A673 (cell line): ENCODE measurements around the gene TRAF3IP1. TPM values are rescaled to one million over a fixed set of nuclear protein-coding genes. Genes with fewer than 3 reads are reported as not detected.

ENCODE experiments used
- BruUV-seq: library from RNA; stranded (reverse); fragments of 400-500 nt; replicated peaks from 2 replicates; lab custom pipeline; 2021; lab: Mats Ljungman, UMichigan
- CTCF ChIA-PET: fragments of 300-600 bp; sonication (Branson Sonifier 250); formaldehyde crosslinking; loops from one replicate; lab custom pipeline; 2022; ENCODE audit warnings: antibody characterized with exemption; lab: Charles Lee
- POLR2A ChIA-PET: fragments of 300-600 bp; sonication (Branson Sonifier 250); formaldehyde crosslinking; loops from one replicate; lab custom pipeline; 2022; ENCODE audit warnings: antibody characterized with exemption; ENCODE audit not compliant: low non-redundant PET; lab: Charles Lee
- DNase-seq: peaks from one replicate; pipeline ENCODE4 v3.0.0-alpha.2; 2015; ENCODE audit warnings: low spot score
- H3K27ac ChIP-seq: fragments of 200-600 bp; sonication (generic); 2 replicates; pipeline ENCODE4 v1.5.1; 2016; ENCODE audit warnings: mixed run types, low read depth, mild to moderate bottlenecking, mixed read lengths, antibody characterized with exemption, low read length; ENCODE audit not compliant: poor library complexity, severe bottlenecking
- H3K27me3 ChIP-seq: fragments of 200-600 bp; sonication (generic); replicated peaks from 2 replicates; pipeline ENCODE4 v1.6.1; 2017; ENCODE audit warnings: mixed run types, low read depth, mild to moderate bottlenecking, mixed read lengths, antibody characterized with exemption, low read length; ENCODE audit not compliant: insufficient read depth, poor library complexity
- H3K36me3 ChIP-seq: fragments of 200-600 bp; sonication (generic); 2 replicates; pipeline ENCODE4 v1.6.1; 2016; ENCODE audit warnings: mixed run types, mild to moderate bottlenecking, mixed read lengths, antibody characterized with exemption, low read length; ENCODE audit not compliant: insufficient read depth, poor library complexity, severe bottlenecking
- H3K4me1 ChIP-seq: fragments of 200-600 bp; sonication (generic); 2 replicates; pipeline ENCODE4 v1.6.1; 2017; ENCODE audit warnings: mixed run types, mild to moderate bottlenecking, mixed read lengths, antibody characterized with exemption, low read length; ENCODE audit not compliant: insufficient read depth, poor library complexity, severe bottlenecking
- H3K4me3 ChIP-seq: fragments of 200-600 bp; sonication (generic); 2 replicates; pipeline ENCODE4 v1.5.1; 2016; ENCODE audit warnings: low read depth, mixed run types, mild to moderate bottlenecking, mixed read lengths, low read length; ENCODE audit not compliant: poor library complexity, severe bottlenecking
- H3K9me3 ChIP-seq: fragments of 200-600 bp; sonication (generic); 2 replicates; pipeline ENCODE4 v1.6.1; 2016; ENCODE audit warnings: mixed run types, low read depth, mild to moderate bottlenecking, mixed read lengths, antibody characterized with exemption, low read length; ENCODE audit not compliant: poor library complexity, severe bottlenecking
- EZH2 ChIP-seq: fragments of 200-600 bp; sonication (generic); IDR thresholded peaks from 2 replicates; pipeline ENCODE4 v1.6.1; 2017; ENCODE audit warnings: borderline replicate concordance, low read depth, mild to moderate bottlenecking, mixed read lengths, antibody characterized with exemption, low read length; ENCODE audit not compliant: poor library complexity, severe bottlenecking
- intact Hi-C: fragments of 100-400 bp; cut with micrococcal nuclease; formaldehyde crosslinking; loops from one replicate; pipeline ENCODE4 v1.10.0; 2022; ENCODE audit not compliant: unreplicated experiment
- total RNA-seq: library from RNA; stranded (reverse); gene quantifications from 2 replicates; pipeline ENCODE4 v1.2.3, GENCODE V29; 2021
- TF ChIP-seq, protein P1 (sequence below): fragments of 300-800, 200-600 bp; sonication (generic); conservative IDR thresholded peaks from 2 replicates; pipeline ENCODE4 v1.5.1; 2017; ENCODE audit warnings: low read depth, mild to moderate bottlenecking, antibody characterized with exemption, low read length, moderate library complexity, mixed read lengths

TRAF3IP1 gene
- total RNA-seq, 1 experiment from 2014 or later = 23.0 TPM

DNA sequence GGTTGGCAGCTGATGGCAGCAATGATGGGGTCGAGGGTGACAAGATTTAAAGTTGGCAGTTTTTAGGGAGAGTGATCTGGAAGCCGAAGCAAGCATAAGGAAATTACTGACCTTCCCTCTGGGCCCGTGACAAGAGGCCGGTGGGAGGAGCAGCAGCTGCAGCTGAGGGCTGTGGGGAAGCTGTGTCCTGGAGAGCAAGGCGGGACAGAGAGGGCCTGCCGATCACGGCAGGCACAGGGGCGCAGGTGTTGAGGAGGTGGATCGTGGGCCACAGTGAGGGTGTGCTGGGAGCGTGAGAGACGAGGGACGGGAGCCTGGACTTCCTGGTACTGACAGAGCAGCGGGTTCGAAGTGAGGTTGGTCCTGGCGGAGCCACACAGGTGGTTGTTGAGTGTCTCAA, 31.0 kb downstream of the TRAF3IP1 start:
- Histone ChIP-seq H3K27ac (no peak overlapping the region), H3K4me1 (no peaks in the 10 kb centered on the region), H3K9me3 (no peaks in the 10 kb centered on the region), H3K36me3 (peaks cover 4% of the 10 kb centered on the region), H3K27me3 (no peaks in the 10 kb centered on the region), H3K4me3 (no peak overlapping the region)
- no TSS peak for BruUV-seq
- no peak for TF ChIP-seq EZH2
- TF ChIP-seq, protein P1, sequence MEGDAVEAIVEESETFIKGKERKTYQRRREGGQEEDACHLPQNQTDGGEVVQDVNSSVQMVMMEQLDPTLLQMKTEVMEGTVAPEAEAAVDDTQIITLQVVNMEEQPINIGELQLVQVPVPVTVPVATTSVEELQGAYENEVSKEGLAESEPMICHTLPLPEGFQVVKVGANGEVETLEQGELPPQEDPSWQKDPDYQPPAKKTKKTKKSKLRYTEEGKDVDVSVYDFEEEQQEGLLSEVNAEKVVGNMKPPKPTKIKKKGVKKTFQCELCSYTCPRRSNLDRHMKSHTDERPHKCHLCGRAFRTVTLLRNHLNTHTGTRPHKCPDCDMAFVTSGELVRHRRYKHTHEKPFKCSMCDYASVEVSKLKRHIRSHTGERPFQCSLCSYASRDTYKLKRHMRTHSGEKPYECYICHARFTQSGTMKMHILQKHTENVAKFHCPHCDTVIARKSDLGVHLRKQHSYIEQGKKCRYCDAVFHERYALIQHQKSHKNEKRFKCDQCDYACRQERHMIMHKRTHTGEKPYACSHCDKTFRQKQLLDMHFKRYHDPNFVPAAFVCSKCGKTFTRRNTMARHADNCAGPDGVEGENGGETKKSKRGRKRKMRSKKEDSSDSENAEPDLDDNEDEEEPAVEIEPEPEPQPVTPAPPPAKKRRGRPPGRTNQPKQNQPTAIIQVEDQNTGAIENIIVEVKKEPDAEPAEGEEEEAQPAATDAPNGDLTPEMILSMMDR = no peak
- CTCF ChIA-PET = no interaction called here
- DNase-seq = no peak
- POLR2A ChIA-PET = no interaction called here
- intact Hi-C loops = no loop called here

DNA sequence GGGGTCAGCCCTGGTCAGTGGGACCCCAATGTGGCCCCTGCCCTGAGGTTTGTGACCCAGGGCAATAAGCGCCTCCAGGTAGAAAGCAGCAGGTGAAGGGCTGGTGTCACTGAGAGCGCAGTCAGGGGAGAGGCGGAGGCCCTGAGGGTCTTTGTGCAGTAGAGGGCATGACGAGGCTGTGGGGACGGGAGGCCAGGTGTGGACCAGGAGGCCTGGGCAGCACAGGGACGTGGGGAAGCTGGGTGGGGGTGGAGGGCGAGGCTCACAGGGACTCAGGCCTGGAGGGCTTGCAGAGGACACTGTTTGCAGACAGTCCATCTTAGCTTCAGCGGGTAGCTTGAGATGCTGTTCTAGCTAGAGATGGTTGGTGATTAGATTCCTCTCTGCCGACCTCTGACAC, 32.0 kb downstream of the TRAF3IP1 start:
- CTCF ChIA-PET = no interaction called here
- no peaks in the 10 kb centered on the region for H3K27me3 ChIP-seq
- no peak overlapping the region for H3K27ac ChIP-seq
- H3K4me1 ChIP-seq = no peaks in the 10 kb centered on the region
- POLR2A ChIA-PET = no interaction called here
- intact Hi-C loops = no loop called here
- H3K4me3 ChIP-seq = no peak overlapping the region
- TF ChIP-seq EZH2 = no peak
- TF ChIP-seq, protein P1 = no peak
- H3K36me3 ChIP-seq = peaks cover 4% of the 10 kb centered on the region
- H3K9me3 ChIP-seq = no peaks in the 10 kb centered on the region
- no peak for DNase-seq
- BruUV-seq = no TSS peak

DNA sequence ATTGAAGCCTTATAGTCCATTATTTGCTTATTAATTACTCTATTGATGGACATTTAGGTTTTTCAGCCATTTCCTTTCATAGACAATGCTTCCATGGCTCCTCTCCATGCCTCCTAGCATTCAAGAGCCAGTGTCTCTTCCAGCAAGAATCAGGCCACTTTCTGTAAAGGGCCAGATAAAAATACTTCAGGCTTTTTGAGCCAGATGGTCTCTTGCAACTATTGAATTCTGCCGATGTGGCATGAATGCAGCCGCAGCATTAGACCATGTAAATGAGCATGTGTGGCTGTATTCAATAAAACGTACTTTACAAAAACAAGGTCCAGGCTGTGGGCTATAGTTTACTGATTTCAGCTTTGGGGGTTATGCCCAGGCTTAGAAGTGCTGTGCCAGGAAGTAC, 38.5 kb downstream of the TRAF3IP1 start:
- CTCF ChIA-PET = no interaction called here
- no peak for TF ChIP-seq EZH2
- TF ChIP-seq, protein P1 = no peak
- intact Hi-C loops = no loop called here

More for the DNA sequence above, 38.5 kb downstream of the TRAF3IP1 start:
- DNase-seq = no peak
- Histone ChIP-seq H3K27me3 (no peaks in the 10 kb centered on the region), H3K4me3 (no peak overlapping the region), H3K9me3 (no peaks in the 10 kb centered on the region), H3K36me3 (no peaks in the 10 kb centered on the region), H3K4me1 (no peaks in the 10 kb centered on the region), H3K27ac (no peak overlapping the region)
- BruUV-seq = no TSS peak
- POLR2A ChIA-PET = no interaction called here
